GM12878 (cell line): ENCODE data around the gene CKAP5. TPM values are rescaled to one million over a fixed set of nuclear protein-coding genes. Genes with fewer than 3 reads are reported as not detected.

Source experiments
- ATAC-seq: fragments of 200-7000 bp; cut with Tn5 transposase; 3 replicates; pipeline ENCODE4 v1.9.1; 2020; ENCODE audit warnings: mild to moderate bottlenecking, moderate library complexity
- BruUV-seq: library from RNA; stranded (reverse); fragments of 400-500 nt; replicated peaks from 2 replicates; lab custom pipeline; 2021; lab: Mats Ljungman, UMichigan
- CTCF ChIA-PET: fragments of 300-600 bp; sonication (Branson Sonifier 250); formaldehyde crosslinking; extraction: SDS; loops from one replicate; lab custom pipeline; 2021; ENCODE audit warnings: inconsistent platforms; lab: Yijun Ruan, JAX
- POLR2A ChIA-PET: fragments of 350-600 bp; formaldehyde crosslinking; extraction: SDS; loops from one replicate; lab custom pipeline; 2021; ENCODE audit warnings: inconsistent platforms; lab: Charles Lee
- RAD21 ChIA-PET: fragments of 300-600 bp; sonication (Branson Sonifier 250); formaldehyde crosslinking; loops from one replicate; lab custom pipeline; 2023; ENCODE audit warnings: antibody characterized with exemption; ENCODE audit not compliant: unreplicated experiment; lab: Charles Lee
- SMC1A ChIA-PET: fragments of 300-600 bp; sonication (Branson Sonifier 250); formaldehyde crosslinking; loops from one replicate; lab custom pipeline; 2023; ENCODE audit not compliant: unreplicated experiment, uncharacterized antibody; lab: Charles Lee
- DNase-seq: peaks from one replicate; pipeline ENCODE4 v3.0.0-alpha.2; 2011; ENCODE audit warnings: low read depth, low spot score
- FAIRE-seq: peaks from 3 replicates; lab custom pipeline; 2011; peaks lifted over from hg19 to GRCh38; lab: Jason Lieb, UNC
- H2AFZ ChIP-seq: 2 replicates; pipeline ENCODE4 v1.6.0; 2011; ENCODE audit warnings: low read depth, low read length, control low read depth; ENCODE audit not compliant: control insufficient read depth
- H3K27ac ChIP-seq: 2 replicates; pipeline ENCODE4 v1.5.1; 2011; ENCODE audit warnings: control low read depth; ENCODE audit not compliant: control insufficient read depth, insufficient read depth
- H3K27me3 ChIP-seq, 2 experiments: replicated peaks in 1 of 2; 2 replicates each; pipeline versions ENCODE4 v1.6.0 to v1.6.1; 2011; ENCODE audit warnings: low read length in 1 of 2; ENCODE audit not compliant: control insufficient read depth in 2 of 2, insufficient read depth in 2 of 2
- H3K36me3 ChIP-seq, 2 experiments: 2 replicates each; pipeline ENCODE4 v1.5.1; 2011; ENCODE audit warnings: low read length in 1 of 2; ENCODE audit not compliant: control insufficient read depth in 2 of 2, insufficient read depth in 2 of 2
- H3K4me1 ChIP-seq: 2 replicates; pipeline ENCODE4 v1.6.1; 2011; ENCODE audit warnings: mild to moderate bottlenecking, low read length, moderate library complexity, mixed read lengths; ENCODE audit not compliant: control insufficient read depth, insufficient read depth
- H3K4me2 ChIP-seq: 2 replicates; pipeline ENCODE4 v1.6.0; 2011; ENCODE audit warnings: control low read depth; ENCODE audit not compliant: control insufficient read depth, insufficient read depth
- H3K4me3 ChIP-seq: fragments of 200-600 bp; sonication (generic); 2 replicates; pipeline ENCODE4 v1.5.1; 2016
- H3K79me2 ChIP-seq: 2 replicates; pipeline ENCODE4 v1.6.0; 2011; ENCODE audit warnings: low read length; ENCODE audit not compliant: control insufficient read depth, insufficient read depth
- H3K9ac ChIP-seq: 2 replicates; pipeline ENCODE4 v1.8.0; 2011; ENCODE audit warnings: low read length, control low read depth, mixed read lengths; ENCODE audit not compliant: control insufficient read depth, insufficient read depth
- H3K9me3 ChIP-seq: replicated peaks from 3 replicates; pipeline ENCODE4 v1.5.1; 2011; ENCODE audit warnings: mild to moderate bottlenecking, low read length; ENCODE audit not compliant: control insufficient read depth, insufficient read depth
- H4K20me1 ChIP-seq: 2 replicates; pipeline ENCODE4 v1.6.0; 2011; ENCODE audit not compliant: control insufficient read depth, insufficient read depth
- CBFB ChIP-seq: IDR thresholded peaks from 2 replicates; pipeline ENCODE4 v1.6.1; 2016; ENCODE audit warnings: antibody characterized with exemption, low read depth
- CBX3 ChIP-seq: fragments of 200-600 bp; sonication (generic); IDR thresholded peaks from 2 replicates; pipeline ENCODE4 v1.6.1; 2016; ENCODE audit warnings: low read depth, borderline replicate concordance
- DPF2 ChIP-seq: fragments of 450-650 bp; IDR thresholded peaks from 2 replicates; pipeline ENCODE4 v1.6.1; 2017; ENCODE audit warnings: mild to moderate bottlenecking
- EZH2 ChIP-seq: IDR thresholded peaks from 2 replicates; pipeline ENCODE4 v1.6.1; 2012; ENCODE audit warnings: low read depth, mild to moderate bottlenecking, control low read depth, inconsistent platforms, low read length, borderline replicate concordance; ENCODE audit not compliant: control insufficient read depth
- HDAC6 ChIP-seq: fragments of 200-600 bp; sonication (generic); IDR thresholded peaks from one replicate; pipeline ENCODE4 v1.8.0; 2017; ENCODE audit warnings: antibody characterized with exemption; ENCODE audit not compliant: unreplicated experiment
- MLLT1 ChIP-seq: fragments of 450-650 bp; IDR thresholded peaks from 2 replicates; pipeline ENCODE4 v1.6.1; 2016; ENCODE audit warnings: mild to moderate bottlenecking
- PML ChIP-seq: IDR thresholded peaks from 2 replicates; pipeline ENCODE4 v1.6.1; 2012; ENCODE audit warnings: low read length, inconsistent platforms
- RELA ChIP-seq: fragments of 450-650 bp; IDR thresholded peaks from 2 replicates; pipeline ENCODE4 v1.8.0; 2014; ENCODE audit warnings: borderline replicate concordance; ENCODE audit not compliant: partially characterized antibody
- SIN3A ChIP-seq: IDR thresholded peaks from 2 replicates; pipeline ENCODE4 v1.6.1; 2012; ENCODE audit warnings: low read depth, low read length, improper control_type of control experiment
- SREBF1 ChIP-seq: IDR thresholded peaks from 2 replicates; pipeline ENCODE4 v1.6.1; 2012; ENCODE audit warnings: mild to moderate bottlenecking, low read length
- YY1 ChIP-seq: IDR thresholded peaks from 2 replicates; pipeline ENCODE4 v1.6.1; 2011; ENCODE audit warnings: low read depth, mild to moderate bottlenecking, low read length
- ZNF217 ChIP-seq: fragments of 450-650 bp; IDR thresholded peaks from 2 replicates; pipeline ENCODE4 v1.6.1; 2017; ENCODE audit warnings: antibody characterized with exemption, mild to moderate bottlenecking
- WGBS: methylation state at CpG from one replicate; pipeline ENCODE4 v1.1.6; 2016; ENCODE audit warnings: low lambda C conversion rate; ENCODE audit not compliant: insufficient replicate concordance, insufficient coverage; ENCODE audit errors: missing lambda C conversion rate; 5-methylcytosine and 5-hydroxymethylcytosine counted together
- in situ Hi-C: fragments of 300-500 bp; cut with MboI; formaldehyde crosslinking; loops from 9 replicates; pipeline ENCODE4 v1.14.3; 2018; ENCODE audit warnings: mixed read lengths
- intact Hi-C: fragments of 100-400 bp; cut with micrococcal nuclease; formaldehyde crosslinking; loops from one replicate; pipeline ENCODE4 v1.14.2; 2022; ENCODE audit not compliant: unreplicated experiment
- microRNA-seq: library from miRNA; unstranded; fragments of <30 nt; microRNA quantifications from one replicate; pipeline ENCODE4, GENCODE V29; 2018
- polyA plus RNA-seq, 11 experiments: library from polyadenylated mRNA; depleted of rRNA in 4 of 11; unstranded in 6 of 11; stranded (reverse) in 5 of 11; fragments of >200 nt; fragmentation: Nextera tagmentation in 4 of 11; fragmentation: Illumina TruSeq in 1 of 11; extraction: Ambion mirVana in 4 of 11; extraction: Trizol in 1 of 11; gene quantifications; 1 replicate in 1 of 11; 2 replicates in 10 of 11; pipeline versions ENCODE4 v1.2.1 to v1.2.3, GENCODE V29; 2011 to 2016; ENCODE audit warnings: inconsistent platforms in 2 of 11, missing spikeins in 2 of 11, low read depth in 1 of 11
- small RNA-seq: library from RNA; depleted of rRNA; stranded (forward); fragments of <200 nt; gene quantifications from one replicate; pipeline ENCODE3, GENCODE V24; 2014
- total RNA-seq, 4 experiments: library from RNA; depleted of rRNA in 3 of 4; stranded (reverse); fragments of >200 nt in 3 of 4; fragmentation: Illumina TruSeq in 1 of 4; extraction: Trizol in 1 of 4; gene quantifications; 2 replicates each; pipeline versions ENCODE4 v1.2.1 to v1.2.3, GENCODE V29; 2013 to 2021
- TF ChIP-seq, protein P1 (sequence below): fragments of 450-650 bp; conservative IDR thresholded peaks from 2 replicates; pipeline ENCODE4 v1.6.1; 2017; ENCODE audit warnings: mild to moderate bottlenecking, moderate library complexity
- TF ChIP-seq, protein P2 (sequence below): IDR thresholded peaks from 2 replicates; pipeline ENCODE4 v1.6.1; 2012; ENCODE audit warnings: low read depth, low read length, improper control_type of control experiment

The CKAP5 gene
- total and polyA plus RNA-seq, 10 of the 15 experiments (the other 5 are each of a cell fraction or from before 2014, with no cell fraction given) = 20.1 to 161 (median 79.8) TPM

DNA sequence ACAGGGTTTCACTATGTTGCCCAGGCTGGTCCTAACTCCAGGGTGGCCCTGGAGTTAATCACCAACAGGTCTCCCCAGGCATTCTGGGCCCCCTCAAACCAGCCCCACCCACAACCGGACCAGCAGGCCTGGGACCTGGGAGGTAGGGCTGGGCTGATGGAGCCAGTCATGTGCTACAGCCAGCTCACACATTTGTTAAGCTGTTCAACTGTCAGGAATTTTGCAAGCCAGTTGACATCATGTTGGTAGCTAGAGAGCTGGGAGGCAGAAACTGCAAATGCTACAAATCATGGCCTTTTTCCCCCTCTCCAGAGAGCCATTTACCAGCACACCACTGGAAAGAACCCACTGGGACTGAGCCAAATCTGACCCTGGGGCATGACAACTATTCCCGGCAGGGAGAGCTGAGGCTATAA, 152.5 kb downstream of the CKAP5 start:
- WGBS = 86% methylated on average over 2 of the region's 2 CpGs
- SMC1A ChIA-PET = no interaction called here
- H3K27me3 ChIP-seq = no peaks in the 10 kb centered on the region
- ATAC-seq (no peak), DNase-seq (no peak), FAIRE-seq (no peak)
- H4K20me1 ChIP-seq = no peaks in the 10 kb centered on the region
- no peaks in the 10 kb centered on the region for H3K9me3 ChIP-seq
- H3K79me2 ChIP-seq = no peaks in the 10 kb centered on the region; the same call in 1 of the 2 replicates
- RAD21 ChIA-PET = no interaction called here
- intact Hi-C loops = no loop called here
- no peak overlapping the region for H3K27ac ChIP-seq
- POLR2A ChIA-PET = no interaction called here
- TF ChIP-seq, protein P1, sequence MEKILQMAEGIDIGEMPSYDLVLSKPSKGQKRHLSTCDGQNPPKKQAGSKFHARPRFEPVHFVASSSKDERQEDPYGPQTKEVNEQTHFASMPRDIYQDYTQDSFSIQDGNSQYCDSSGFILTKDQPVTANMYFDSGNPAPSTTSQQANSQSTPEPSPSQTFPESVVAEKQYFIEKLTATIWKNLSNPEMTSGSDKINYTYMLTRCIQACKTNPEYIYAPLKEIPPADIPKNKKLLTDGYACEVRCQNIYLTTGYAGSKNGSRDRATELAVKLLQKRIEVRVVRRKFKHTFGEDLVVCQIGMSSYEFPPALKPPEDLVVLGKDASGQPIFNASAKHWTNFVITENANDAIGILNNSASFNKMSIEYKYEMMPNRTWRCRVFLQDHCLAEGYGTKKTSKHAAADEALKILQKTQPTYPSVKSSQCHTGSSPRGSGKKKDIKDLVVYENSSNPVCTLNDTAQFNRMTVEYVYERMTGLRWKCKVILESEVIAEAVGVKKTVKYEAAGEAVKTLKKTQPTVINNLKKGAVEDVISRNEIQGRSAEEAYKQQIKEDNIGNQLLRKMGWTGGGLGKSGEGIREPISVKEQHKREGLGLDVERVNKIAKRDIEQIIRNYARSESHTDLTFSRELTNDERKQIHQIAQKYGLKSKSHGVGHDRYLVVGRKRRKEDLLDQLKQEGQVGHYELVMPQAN = no peak
- no peak for TF ChIP-seq PML
- no peak for TF ChIP-seq CBX3
- no peak for TF ChIP-seq SREBF1
- TF ChIP-seq RELA = no peak
- no peak for TF ChIP-seq EZH2
- TF ChIP-seq YY1 = no peak
- TF ChIP-seq SIN3A = no peak
- TF ChIP-seq HDAC6 = no peak
- no peak for TF ChIP-seq DPF2
- TF ChIP-seq ZNF217 = no peak
- no peak for TF ChIP-seq MLLT1
- TF ChIP-seq, protein P2, sequence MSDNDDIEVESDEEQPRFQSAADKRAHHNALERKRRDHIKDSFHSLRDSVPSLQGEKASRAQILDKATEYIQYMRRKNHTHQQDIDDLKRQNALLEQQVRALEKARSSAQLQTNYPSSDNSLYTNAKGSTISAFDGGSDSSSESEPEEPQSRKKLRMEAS = no peak
- TF ChIP-seq CBFB = no peak
- CTCF ChIA-PET = no interaction called here
- peaks cover 5 to 10% of the 10 kb centered on the region in 2 experiments; a peak in 3 of 4 replicates for H3K36me3 ChIP-seq
- in situ Hi-C loops = no loop called here
- no TSS peak for BruUV-seq
- no peak overlapping the region for H3K4me3 ChIP-seq
- no peak overlapping the region for H2AFZ ChIP-seq
- H3K9ac ChIP-seq = no peak overlapping the region
- H3K4me1 ChIP-seq = no peaks in the 10 kb centered on the region
- no peak overlapping the region for H3K4me2 ChIP-seq

Small RNA genes within 50 kb of the gene (microRNA-seq; reads per million reads assigned to microRNA genes)
- gene MIR5582 = 15.2 reads per million, percentile 51 among the genes with 10 or more reads in this experiment

Small RNA genes within 50 kb of the gene (small RNA-seq; reads per million reads assigned to genes)
- gene MIR5582 (0.39 reads per million, percentile 3 among the genes with 10 or more reads in this experiment), gene RF00573 (not detected), gene SNORD67 (46.0 reads per million, percentile 98 among the genes with 10 or more reads in this experiment)

Other genes starting within 250 kb of the CKAP5 start
- gene HARBI1, start 229.1 kb downstream of the CKAP5 start, total RNA-seq (2014; rRNA removed) = 4.4 and 7.4 TPM in 2 replicates
- 4.3 and 5.0 TPM in 2 replicates for gene HARBI1, start 229.1 kb downstream of the CKAP5 start, total RNA-seq (2014; rRNA removed; fragmentation: Illumina TruSeq; extraction: Trizol)
- 4.4 and 4.8 TPM in 2 replicates for gene HARBI1, start 229.1 kb downstream of the CKAP5 start, total RNA-seq (2021)
- 3.5 and 3.6 TPM in 2 replicates for gene HARBI1, start 229.1 kb downstream of the CKAP5 start, polyA plus RNA-seq (2011; rRNA removed)
- 4.2 and 5.2 TPM in 2 replicates for gene HARBI1, start 229.1 kb downstream of the CKAP5 start, polyA plus RNA-seq (2014; fragmentation: Illumina TruSeq; extraction: Trizol)
- 1 to 10 TPM; 5.1 to 7.5 TPM for gene HARBI1, start 229.1 kb downstream of the CKAP5 start, polyA plus RNA-seq (2014; fragmentation: Nextera tagmentation; extraction: Ambion mirVana)
- 4.0 and 5.3 TPM in 2 replicates for gene HARBI1, start 229.1 kb downstream of the CKAP5 start, polyA plus RNA-seq (2014; rRNA removed)
- gene HARBI1, start 229.1 kb downstream of the CKAP5 start, polyA plus RNA-seq (2016; fragmentation: Nextera tagmentation; extraction: Ambion mirVana) = 1 to 10 TPM; 8.2 to 8.4 TPM
- gene ATG13, start 228.7 kb downstream of the CKAP5 start, total RNA-seq (2014; rRNA removed) = 41.0 and 61.6 TPM in 2 replicates
- gene ATG13, start 228.7 kb downstream of the CKAP5 start, total RNA-seq (2014; rRNA removed; fragmentation: Illumina TruSeq; extraction: Trizol) = 22.9 and 27.8 TPM in 2 replicates
- gene ATG13, start 228.7 kb downstream of the CKAP5 start, total RNA-seq (2021) = 56.1 and 58.3 TPM in 2 replicates
- gene ATG13, start 228.7 kb downstream of the CKAP5 start, polyA plus RNA-seq (2011; rRNA removed) = 40.5 and 48.1 TPM in 2 replicates
- 33.8 and 42.9 TPM in 2 replicates for gene ATG13, start 228.7 kb downstream of the CKAP5 start, polyA plus RNA-seq (2014; fragmentation: Illumina TruSeq; extraction: Trizol)
- 10 to 100 TPM; 10.9 to 13.6 TPM for gene ATG13, start 228.7 kb downstream of the CKAP5 start, polyA plus RNA-seq (2014; fragmentation: Nextera tagmentation; extraction: Ambion mirVana)
- gene ATG13, start 228.7 kb downstream of the CKAP5 start, polyA plus RNA-seq (2014; rRNA removed) = 57.0 and 68.3 TPM in 2 replicates
- 10 to 100 TPM; 53.6 to 57.6 TPM for gene ATG13, start 228.7 kb downstream of the CKAP5 start, polyA plus RNA-seq (2016; fragmentation: Nextera tagmentation; extraction: Ambion mirVana)
- 15.2 and 18.2 TPM in 2 replicates for gene ARHGAP1, start 145.7 kb downstream of the CKAP5 start, total RNA-seq (2014; rRNA removed)
- 11.4 and 13.8 TPM in 2 replicates for gene ARHGAP1, start 145.7 kb downstream of the CKAP5 start, total RNA-seq (2014; rRNA removed; fragmentation: Illumina TruSeq; extraction: Trizol)
- 43.4 and 45.5 TPM in 2 replicates for gene ARHGAP1, start 145.7 kb downstream of the CKAP5 start, total RNA-seq (2021)
- 5.8 and 17.6 TPM in 2 replicates for gene ARHGAP1, start 145.7 kb downstream of the CKAP5 start, polyA plus RNA-seq (2011; rRNA removed)
- 17.1 and 32.2 TPM in 2 replicates for gene ARHGAP1, start 145.7 kb downstream of the CKAP5 start, polyA plus RNA-seq (2014; fragmentation: Illumina TruSeq; extraction: Trizol)
- 1 to 10 TPM; 4.3 to 9.4 TPM for gene ARHGAP1, start 145.7 kb downstream of the CKAP5 start, polyA plus RNA-seq (2014; fragmentation: Nextera tagmentation; extraction: Ambion mirVana)
- 28.1 and 32.7 TPM in 2 replicates for gene ARHGAP1, start 145.7 kb downstream of the CKAP5 start, polyA plus RNA-seq (2014; rRNA removed)
- gene ARHGAP1, start 145.7 kb downstream of the CKAP5 start, polyA plus RNA-seq (2016; fragmentation: Nextera tagmentation; extraction: Ambion mirVana) = 10 to 100 TPM; 32.6 to 36.6 TPM
- 7.9 and 8.4 TPM in 2 replicates for gene ZNF408, start 145.2 kb downstream of the CKAP5 start, total RNA-seq (2014; rRNA removed)
- 5.9 and 6.3 TPM in 2 replicates for gene ZNF408, start 145.2 kb downstream of the CKAP5 start, total RNA-seq (2014; rRNA removed; fragmentation: Illumina TruSeq; extraction: Trizol)
- 11.3 and 12.1 TPM in 2 replicates for gene ZNF408, start 145.2 kb downstream of the CKAP5 start, total RNA-seq (2021)
- 3.1 and 5.9 TPM in 2 replicates for gene ZNF408, start 145.2 kb downstream of the CKAP5 start, polyA plus RNA-seq (2011; rRNA removed)
- gene ZNF408, start 145.2 kb downstream of the CKAP5 start, polyA plus RNA-seq (2014; fragmentation: Illumina TruSeq; extraction: Trizol) = 1.4 and 4.3 TPM in 2 replicates
- under 1 TPM; 0.19 to 0.35 TPM for gene ZNF408, start 145.2 kb downstream of the CKAP5 start, polyA plus RNA-seq (2014; fragmentation: Nextera tagmentation; extraction: Ambion mirVana)
- gene ZNF408, start 145.2 kb downstream of the CKAP5 start, polyA plus RNA-seq (2014; rRNA removed) = 8.0 and 8.8 TPM in 2 replicates
- 10 to 100 TPM in 1 of 2 experiments, 1 to 10 TPM in 1; 9.2 to 10.3 TPM for gene ZNF408, start 145.2 kb downstream of the CKAP5 start, polyA plus RNA-seq (2016; fragmentation: Nextera tagmentation; extraction: Ambion mirVana)
- gene F2, start 127.1 kb downstream of the CKAP5 start, total RNA-seq (2014; rRNA removed) = 0.23 TPM in 1 of 2 replicates, not detected in the other
- gene F2, start 127.1 kb downstream of the CKAP5 start, total RNA-seq (2014; rRNA removed; fragmentation: Illumina TruSeq; extraction: Trizol) = not detected in 2 replicates
- 0.32 and 0.72 TPM in 2 replicates for gene F2, start 127.1 kb downstream of the CKAP5 start, total RNA-seq (2021)
- not detected in 2 replicates for gene F2, start 127.1 kb downstream of the CKAP5 start, polyA plus RNA-seq (2011; rRNA removed)
- not detected in 2 replicates for gene F2, start 127.1 kb downstream of the CKAP5 start, polyA plus RNA-seq (2014; fragmentation: Illumina TruSeq; extraction: Trizol)
- not detected for gene F2, start 127.1 kb downstream of the CKAP5 start, polyA plus RNA-seq (2014; fragmentation: Nextera tagmentation; extraction: Ambion mirVana)
- not detected in 2 replicates for gene F2, start 127.1 kb downstream of the CKAP5 start, polyA plus RNA-seq (2014; rRNA removed)
- gene F2, start 127.1 kb downstream of the CKAP5 start, polyA plus RNA-seq (2016; fragmentation: Nextera tagmentation; extraction: Ambion mirVana) = not detected
- under 0.01 TPM in 1 of 2 replicates, not detected in the other for gene LRP4, start 72.3 kb upstream of the CKAP5 start, total RNA-seq (2014; rRNA removed)
- 0.04 and 0.05 TPM in 2 replicates for gene LRP4, start 72.3 kb upstream of the CKAP5 start, total RNA-seq (2014; rRNA removed; fragmentation: Illumina TruSeq; extraction: Trizol)
- gene LRP4, start 72.3 kb upstream of the CKAP5 start, total RNA-seq (2021) = 0.21 TPM in 1 of 2 replicates, not detected in the other
- gene LRP4, start 72.3 kb upstream of the CKAP5 start, polyA plus RNA-seq (2011; rRNA removed) = not detected in 2 replicates
- gene LRP4, start 72.3 kb upstream of the CKAP5 start, polyA plus RNA-seq (2014; fragmentation: Illumina TruSeq; extraction: Trizol) = 0.06 TPM in 1 of 2 replicates, not detected in the other
- gene LRP4, start 72.3 kb upstream of the CKAP5 start, polyA plus RNA-seq (2014; fragmentation: Nextera tagmentation; extraction: Ambion mirVana) = not detected
- 0.01 and 0.03 TPM in 2 replicates for gene LRP4, start 72.3 kb upstream of the CKAP5 start, polyA plus RNA-seq (2014; rRNA removed)
- not detected for gene LRP4, start 72.3 kb upstream of the CKAP5 start, polyA plus RNA-seq (2016; fragmentation: Nextera tagmentation; extraction: Ambion mirVana)
- 16.0 and 19.6 TPM in 2 replicates for gene CSTPP1, start 90.5 kb upstream of the CKAP5 start, total RNA-seq (2014; rRNA removed)
- gene CSTPP1, start 90.5 kb upstream of the CKAP5 start, total RNA-seq (2014; rRNA removed; fragmentation: Illumina TruSeq; extraction: Trizol) = 12.3 and 13.9 TPM in 2 replicates
- 15.0 and 16.5 TPM in 2 replicates for gene CSTPP1, start 90.5 kb upstream of the CKAP5 start, total RNA-seq (2021)
- gene CSTPP1, start 90.5 kb upstream of the CKAP5 start, polyA plus RNA-seq (2011; rRNA removed) = 12.0 and 15.6 TPM in 2 replicates
- 13.5 and 18.5 TPM in 2 replicates for gene CSTPP1, start 90.5 kb upstream of the CKAP5 start, polyA plus RNA-seq (2014; fragmentation: Illumina TruSeq; extraction: Trizol)
- 1 to 10 TPM; 7.1 to 9.7 TPM for gene CSTPP1, start 90.5 kb upstream of the CKAP5 start, polyA plus RNA-seq (2014; fragmentation: Nextera tagmentation; extraction: Ambion mirVana)
- 18.0 and 19.7 TPM in 2 replicates for gene CSTPP1, start 90.5 kb upstream of the CKAP5 start, polyA plus RNA-seq (2014; rRNA removed)
- gene CSTPP1, start 90.5 kb upstream of the CKAP5 start, polyA plus RNA-seq (2016; fragmentation: Nextera tagmentation; extraction: Ambion mirVana) = 10 to 100 TPM; 22.4 to 23.4 TPM